Activated CD4-positive, alpha-beta T cell treated with anti-CD3 and anti-CD28 coated beads, Interleukin-2, amount 10 ng/mL, durations not matched to agents 24 days and 14 days (primary cell): Measurements from ENCODE around the gene TRAF3. TPM values are rescaled to one million over a fixed set of nuclear protein-coding genes. Genes with fewer than 3 reads are reported as not detected.
"Not testable (repeated sequence)": the region's sequence is repeated elsewhere in the genome, so short reads cannot be mapped to it uniquely, and the experiment has no call there.

Experiments
- DNase-seq: peaks from one replicate; pipeline ENCODE4 v3.0.0; 2022
- H3K27ac Mint-ChIP-seq: one replicate; pipeline ENCODE4 v1.8.0; 2022; ENCODE audit warnings: mild to moderate bottlenecking, mixed read lengths
- H3K27me3 Mint-ChIP-seq: one replicate; pipeline ENCODE4 v1.8.0; 2022; ENCODE audit warnings: mixed read lengths
- H3K36me3 Mint-ChIP-seq: one replicate; pipeline ENCODE4 v1.8.0; 2022; ENCODE audit warnings: low read depth, mild to moderate bottlenecking, mixed read lengths
- H3K4me1 Mint-ChIP-seq: one replicate; pipeline ENCODE4 v1.8.0; 2021; ENCODE audit warnings: mixed read lengths
- H3K4me3 Mint-ChIP-seq: one replicate; pipeline ENCODE4 v1.8.0; 2022; ENCODE audit warnings: mild to moderate bottlenecking, moderate library complexity, mixed read lengths
- H3K9me3 Mint-ChIP-seq: one replicate; pipeline ENCODE4 v1.8.0; 2021; ENCODE audit warnings: mixed read lengths
- intact Hi-C: fragments of 100-400 bp; cut with micrococcal nuclease; formaldehyde crosslinking; loops from one replicate; pipeline ENCODE4 v1.15.1; 2023
- total RNA-seq: library from RNA; stranded (reverse); gene quantifications from 2 replicates; pipeline ENCODE4 v1.2.3, GENCODE V29; 2022

Gene TRAF3
- total RNA-seq, 1 donor from 2014 or later: 68.8 TPM

DNA sequence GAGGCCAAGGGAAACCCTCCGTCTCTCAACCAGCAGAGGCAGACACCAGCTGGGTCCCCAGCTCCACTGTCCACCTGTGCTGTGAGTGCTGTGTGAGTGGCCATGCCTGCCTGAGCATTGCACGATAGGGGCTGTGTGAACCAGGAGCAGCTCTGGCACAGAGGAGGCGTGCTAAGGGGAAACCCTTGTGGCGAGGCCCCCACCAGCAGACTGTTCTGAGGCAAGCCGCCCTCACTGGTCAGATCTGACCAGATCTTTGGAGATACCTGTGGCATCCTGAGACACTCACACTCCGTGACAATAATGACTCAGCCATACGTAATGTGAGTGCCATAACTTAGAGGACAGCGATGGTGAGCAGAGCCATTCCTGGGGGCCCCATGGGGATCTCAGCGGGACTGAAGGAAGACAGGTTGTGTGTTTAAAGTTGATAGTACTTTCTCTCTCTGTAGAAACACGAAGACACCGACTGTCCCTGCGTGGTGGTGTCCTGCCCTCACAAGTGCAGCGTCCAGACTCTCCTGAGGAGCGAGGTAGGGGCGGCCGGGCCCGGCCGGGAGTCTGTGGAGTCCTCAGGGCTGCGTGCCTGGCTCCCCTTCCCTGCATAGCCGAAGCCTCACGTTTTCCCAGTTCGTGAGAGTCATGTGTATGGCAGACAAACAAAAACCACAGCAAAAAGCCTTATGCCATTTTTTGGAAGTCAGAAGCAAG, 108.6 kb downstream of the TRAF3 start:
- H3K4me3 Mint-ChIP-seq: no peak overlapping the region
- no peak overlapping the region for H3K27ac Mint-ChIP-seq
- peaks cover 12% of the 10 kb centered on the region for H3K4me1 Mint-ChIP-seq
- intact Hi-C loops: no loop called here
- DNase-seq: no peak
- no peaks in the 10 kb centered on the region for H3K9me3 Mint-ChIP-seq
- H3K36me3 Mint-ChIP-seq: peaks cover 65% of the 10 kb centered on the region
- H3K27me3 Mint-ChIP-seq: no peaks in the 10 kb centered on the region

DNA sequence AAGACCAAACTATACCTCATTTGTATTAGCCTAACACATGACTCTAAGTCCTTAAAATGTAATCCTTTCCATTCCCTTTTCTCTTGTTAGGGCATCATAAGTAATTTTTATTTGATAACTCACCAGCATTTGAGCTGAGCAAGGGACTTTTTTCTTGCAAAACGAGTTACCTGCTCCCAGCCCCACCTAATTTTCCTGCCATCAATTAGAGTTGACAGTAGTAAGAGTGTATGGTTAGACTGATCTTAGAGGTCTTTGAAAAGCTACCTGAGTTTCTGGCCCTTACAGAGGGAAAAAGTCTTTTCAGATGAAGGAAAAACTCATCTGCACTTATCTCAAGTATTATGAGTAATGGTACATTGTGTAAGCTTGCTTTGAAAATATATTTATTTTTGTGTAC, 111.5 kb downstream of the TRAF3 start:
- no peak overlapping the region for H3K4me3 Mint-ChIP-seq
- DNase-seq: no peak
- peaks cover 6% of the 10 kb centered on the region for H3K4me1 Mint-ChIP-seq
- no peaks in the 10 kb centered on the region for H3K9me3 Mint-ChIP-seq
- no peak overlapping the region for H3K27ac Mint-ChIP-seq
- H3K27me3 Mint-ChIP-seq: no peaks in the 10 kb centered on the region
- peaks cover 73% of the 10 kb centered on the region for H3K36me3 Mint-ChIP-seq
- intact Hi-C loops: no loop called here

DNA sequence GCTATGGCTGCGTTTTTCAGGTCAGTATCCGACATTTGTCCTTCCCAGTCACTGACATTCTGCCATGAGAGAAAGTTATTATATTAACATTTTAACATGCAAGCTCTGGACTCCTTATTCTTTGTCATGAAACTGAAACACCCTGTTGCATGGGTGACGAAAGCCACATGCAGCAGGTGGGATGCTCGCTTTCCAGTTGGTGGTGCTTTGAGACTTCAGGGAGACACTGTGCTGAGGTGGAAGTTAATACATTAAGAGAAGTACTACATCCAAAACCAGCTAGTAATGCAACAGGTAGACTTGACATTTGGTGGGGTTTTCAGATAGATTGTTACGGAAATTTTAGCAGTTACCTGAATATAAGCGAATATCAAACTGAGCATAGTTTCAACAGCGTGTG, 112.4 kb downstream of the TRAF3 start:
- Mint-ChIP-seq H3K36me3 (peaks cover 74% of the 10 kb centered on the region), H3K27me3 (no peaks in the 10 kb centered on the region), H3K9me3 (no peaks in the 10 kb centered on the region), H3K27ac (no peak overlapping the region), H3K4me1 (peaks cover 6% of the 10 kb centered on the region), H3K4me3 (no peak overlapping the region)
- no peak for DNase-seq
- intact Hi-C loops: no loop called here

DNA sequence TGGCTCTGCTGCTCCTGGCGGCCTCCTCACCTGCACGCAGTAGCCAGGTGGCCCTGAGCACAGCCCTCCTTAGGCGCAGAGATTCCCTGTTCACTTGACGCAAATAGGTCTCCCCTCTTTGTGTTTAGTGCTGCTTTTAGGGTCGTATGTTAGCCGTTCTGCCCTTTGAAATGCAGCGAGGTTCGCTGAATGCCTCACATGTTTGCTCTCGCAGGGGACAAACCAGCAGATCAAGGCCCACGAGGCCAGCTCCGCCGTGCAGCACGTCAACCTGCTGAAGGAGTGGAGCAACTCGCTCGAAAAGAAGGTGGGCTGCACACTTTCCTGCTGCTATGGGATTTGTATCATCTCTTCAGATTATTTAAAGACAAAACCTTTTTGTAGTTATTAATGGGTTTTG, 113.9 kb downstream of the TRAF3 start:
- Mint-ChIP-seq H3K9me3 (no peaks in the 10 kb centered on the region), H3K4me1 (peaks cover 7% of the 10 kb centered on the region)

DNA sequence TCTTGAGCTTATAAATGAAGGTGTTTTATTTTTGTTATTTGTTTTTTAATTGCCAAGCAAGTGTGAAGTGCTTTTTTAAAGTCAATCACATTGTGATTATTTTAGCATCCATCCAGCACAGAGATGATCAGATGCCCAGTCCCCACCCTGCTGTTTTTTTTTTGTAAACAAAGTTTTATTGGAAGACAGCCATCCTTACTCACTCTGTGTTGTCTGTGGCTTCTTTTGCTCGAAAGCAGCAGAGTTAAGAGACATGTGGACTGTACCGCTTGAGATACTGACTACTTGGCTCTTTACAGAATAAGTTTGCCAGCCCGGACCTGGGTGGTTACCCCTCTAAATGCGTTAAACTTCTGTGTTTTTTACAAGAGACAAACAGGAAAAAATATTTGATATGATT, 114.3 kb downstream of the TRAF3 start:
- Mint-ChIP-seq H3K4me3 (no peak overlapping the region), H3K9me3 (no peaks in the 10 kb centered on the region), H3K27me3 (no peaks in the 10 kb centered on the region), H3K27ac (no peak overlapping the region), H3K4me1 (peaks cover 9% of the 10 kb centered on the region), H3K36me3 (peaks cover 77% of the 10 kb centered on the region)
- no peak for DNase-seq
- intact Hi-C loops: no loop called here

More for the DNA sequence above, 113.9 kb downstream of the TRAF3 start:
- Mint-ChIP-seq H3K36me3 (peaks cover 77% of the 10 kb centered on the region), H3K27ac (no peak overlapping the region), H3K27me3 (no peaks in the 10 kb centered on the region), H3K4me3 (no peak overlapping the region)
- no peak for DNase-seq
- intact Hi-C loops: no loop called here

DNA sequence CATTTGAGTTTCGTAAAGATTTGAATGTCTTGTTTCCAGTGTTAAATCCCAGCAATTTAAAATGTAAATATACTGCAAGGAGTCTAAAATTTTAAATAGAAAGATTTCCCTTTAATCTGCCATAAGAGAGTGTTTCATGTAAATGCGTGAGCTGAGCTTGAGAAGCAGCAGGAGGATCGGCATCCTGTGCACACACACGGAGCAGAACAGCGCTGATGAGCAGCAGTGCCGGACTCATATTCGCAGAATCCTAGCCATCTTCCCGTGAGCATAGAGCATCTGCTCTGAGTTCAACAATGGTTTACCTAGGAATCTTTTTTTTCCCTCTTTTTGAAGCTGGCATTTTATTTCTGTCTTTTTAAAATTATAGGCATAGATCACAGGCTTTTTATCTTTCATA, 115.4 kb downstream of the TRAF3 start:
- intact Hi-C loops: no loop called here
- Mint-ChIP-seq H3K4me1 (peaks cover 12% of the 10 kb centered on the region), H3K36me3 (peaks cover 74% of the 10 kb centered on the region), H3K9me3 (no peaks in the 10 kb centered on the region), H3K27ac (no peak overlapping the region), H3K27me3 (no peaks in the 10 kb centered on the region), H3K4me3 (no peak overlapping the region)
- DNase-seq: no peak

DNA sequence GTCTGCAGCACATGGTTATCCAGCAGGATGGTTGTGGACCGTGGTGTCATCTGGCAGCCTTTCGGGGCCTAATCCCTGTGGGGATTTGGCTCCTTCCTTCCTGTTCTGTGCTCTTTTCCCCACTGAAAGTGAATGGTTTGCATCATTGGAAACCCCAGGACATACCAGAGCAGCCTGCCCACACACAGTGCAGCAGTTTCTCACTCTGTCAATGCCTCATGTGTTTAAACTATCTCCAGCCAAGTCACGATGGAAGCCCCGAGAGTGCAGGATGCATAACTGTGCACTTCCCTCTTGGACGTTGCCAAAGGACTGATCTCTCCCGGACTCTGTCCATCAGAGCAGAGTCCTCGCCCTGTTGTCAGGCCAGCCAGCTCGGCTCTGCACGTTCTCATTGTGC, 116.2 kb downstream of the TRAF3 start:
- intact Hi-C loops: no loop called here
- DNase-seq: no peak
- Mint-ChIP-seq H3K27ac (peak overlapping the region; percentile 58), H3K4me3 (no peak overlapping the region), H3K4me1 (peaks cover 16% of the 10 kb centered on the region), H3K36me3 (peaks cover 71% of the 10 kb centered on the region), H3K9me3 (no peaks in the 10 kb centered on the region), H3K27me3 (no peaks in the 10 kb centered on the region)

DNA sequence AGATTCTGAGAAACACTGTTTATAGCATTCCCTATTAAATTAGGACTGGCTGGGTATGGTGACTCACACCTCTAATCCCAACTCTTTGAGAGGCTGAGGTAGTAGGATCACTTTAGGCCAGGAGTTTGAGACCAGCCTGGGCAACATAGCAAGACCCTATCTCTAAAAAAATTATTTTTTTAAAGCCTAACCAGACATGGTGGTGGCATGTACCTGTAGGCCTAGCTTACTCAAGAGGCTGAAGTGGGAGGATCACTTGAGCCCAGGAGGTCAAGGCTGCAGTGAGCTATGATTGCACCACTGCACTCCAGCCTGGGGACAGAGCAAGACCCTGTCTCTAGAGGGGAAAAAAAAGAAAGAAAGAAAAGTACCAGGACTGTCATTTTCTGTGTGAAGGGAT, 119.5 kb downstream of the TRAF3 start:
- not testable (repeated sequence) for H3K27me3 Mint-ChIP-seq, H3K4me3 Mint-ChIP-seq, H3K27ac Mint-ChIP-seq, H3K9me3 Mint-ChIP-seq, DNase-seq
- Mint-ChIP-seq H3K4me1 (peaks cover 32% of the 10 kb centered on the region), H3K36me3 (peaks cover 67% of the 10 kb centered on the region)
- intact Hi-C loops: loop anchor here (5.0 kb wide), 1 partner anchor 119 kb away; the partner anchor contains the start of gene TRAF3

DNA sequence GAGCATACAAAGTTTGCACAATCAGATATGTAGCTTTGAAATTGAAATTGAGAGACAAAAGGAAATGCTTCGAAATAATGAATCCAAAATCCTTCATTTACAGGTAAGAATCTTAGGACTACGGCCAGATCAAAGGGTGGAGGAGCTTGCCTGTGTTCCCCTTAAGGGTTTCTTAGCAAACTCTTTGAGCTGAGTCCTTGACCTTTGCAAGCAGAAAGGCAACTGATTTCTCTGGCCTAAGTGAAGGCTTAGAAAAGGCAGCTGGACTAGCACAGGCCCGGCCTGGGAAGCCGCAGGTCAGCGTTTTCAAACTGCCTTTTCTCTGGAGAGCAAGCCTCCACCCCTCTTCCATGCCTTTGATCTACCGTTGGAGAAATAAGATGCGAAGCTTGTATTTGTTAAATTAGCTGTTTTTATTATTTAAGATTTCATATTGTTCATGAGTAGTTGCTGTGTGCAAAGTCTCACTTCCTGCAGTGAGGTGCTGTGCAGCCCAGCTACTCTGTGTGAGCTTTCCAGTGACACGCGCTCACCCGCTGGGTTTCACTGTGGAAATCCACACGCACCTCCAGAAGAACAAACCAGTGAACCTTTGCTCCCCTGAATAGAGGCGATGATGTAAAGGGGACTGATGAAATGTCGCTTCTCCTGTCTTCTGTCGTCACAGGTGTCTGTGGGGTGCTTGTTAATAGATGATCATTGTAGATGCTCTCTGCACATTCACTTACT, 120.2 kb downstream of the TRAF3 start:
- no peak for DNase-seq
- intact Hi-C loops: loop anchor here (5.0 kb wide), 1 partner anchor 120 kb away; the partner anchor contains the start of gene TRAF3
- no peaks in the 10 kb centered on the region for H3K9me3 Mint-ChIP-seq
- H3K4me1 Mint-ChIP-seq: peaks cover 32% of the 10 kb centered on the region
- no peaks in the 10 kb centered on the region for H3K27me3 Mint-ChIP-seq
- H3K27ac Mint-ChIP-seq: no peak overlapping the region
- H3K4me3 Mint-ChIP-seq: no peak overlapping the region
- peaks cover 61% of the 10 kb centered on the region for H3K36me3 Mint-ChIP-seq

DNA sequence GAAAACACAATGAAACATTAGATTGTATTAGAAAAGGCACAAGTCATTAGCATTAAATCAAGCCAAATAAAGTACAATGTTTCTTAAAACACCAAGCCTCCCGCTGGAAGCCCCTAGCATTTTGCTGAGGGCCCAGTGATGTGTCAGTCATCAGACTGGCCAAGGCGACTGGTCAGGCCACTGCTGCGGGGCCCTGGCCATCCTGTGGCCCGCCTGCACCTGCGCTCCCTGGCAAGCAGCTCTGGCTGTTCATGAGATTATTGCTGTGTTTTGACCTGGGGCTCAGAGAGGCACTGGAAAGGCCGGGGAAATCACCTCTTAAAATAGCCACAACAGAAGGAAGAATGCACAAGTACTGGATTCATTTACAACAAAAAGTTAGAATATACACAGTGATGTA, 121.0 kb downstream of the TRAF3 start:
- peaks cover 62% of the 10 kb centered on the region for H3K36me3 Mint-ChIP-seq
- no peak for DNase-seq
- no peaks in the 10 kb centered on the region for H3K9me3 Mint-ChIP-seq
- intact Hi-C loops: loop anchor here (5.0 kb wide), 1 partner anchor 121 kb away; the partner anchor contains the start of gene TRAF3
- H3K4me1 Mint-ChIP-seq: peaks cover 30% of the 10 kb centered on the region
- peak overlapping the region; percentile 70 for H3K27ac Mint-ChIP-seq
- H3K4me3 Mint-ChIP-seq: no peak overlapping the region
- no peaks in the 10 kb centered on the region for H3K27me3 Mint-ChIP-seq

DNA sequence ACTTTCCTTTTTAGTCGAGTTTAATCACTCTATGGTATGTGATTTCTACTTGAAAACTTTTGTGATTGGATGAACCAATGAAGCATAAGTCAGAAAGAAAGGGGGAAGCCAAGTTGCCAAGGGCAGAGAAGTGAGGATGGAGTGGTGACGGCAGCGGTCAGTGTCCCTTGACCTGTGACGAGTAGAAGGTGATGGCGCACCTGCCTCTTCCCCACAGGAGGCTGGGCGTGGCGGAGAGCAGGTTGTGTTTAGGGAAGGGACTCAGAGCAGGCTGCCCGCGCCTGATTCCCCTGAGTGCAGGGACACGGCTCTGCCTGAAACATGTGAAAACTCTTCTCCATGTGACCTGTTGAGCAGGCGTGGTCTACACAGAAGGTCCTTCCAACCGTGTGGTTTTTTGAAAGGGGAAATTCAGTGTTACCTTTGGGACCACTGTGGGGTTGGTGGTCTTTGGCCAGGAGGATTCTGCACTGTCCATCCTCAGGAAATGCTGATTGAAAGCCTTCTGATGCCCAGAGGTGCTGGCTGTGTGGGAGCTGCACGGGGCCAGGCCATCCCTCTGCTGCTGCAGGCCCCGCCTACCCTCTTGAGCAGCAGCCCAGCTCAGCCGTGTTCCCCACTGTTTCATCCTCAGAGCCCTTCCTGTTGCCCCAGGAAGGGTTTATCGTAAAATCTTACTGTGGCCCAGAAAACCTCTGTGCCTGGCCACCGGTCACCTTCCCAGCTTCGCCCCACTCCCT, 121.7 kb downstream of the TRAF3 start:
- intact Hi-C loops: loop anchor here (5.0 kb wide), 1 partner anchor 122 kb away; the partner anchor contains the start of gene TRAF3
- H3K4me1 Mint-ChIP-seq: peaks cover 29% of the 10 kb centered on the region
- H3K27me3 Mint-ChIP-seq: no peaks in the 10 kb centered on the region
- no peak overlapping the region for H3K4me3 Mint-ChIP-seq
- H3K9me3 Mint-ChIP-seq: no peaks in the 10 kb centered on the region
- H3K36me3 Mint-ChIP-seq: peaks cover 61% of the 10 kb centered on the region
- peak overlapping the region; percentile 70 for H3K27ac Mint-ChIP-seq
- no peak for DNase-seq

DNA sequence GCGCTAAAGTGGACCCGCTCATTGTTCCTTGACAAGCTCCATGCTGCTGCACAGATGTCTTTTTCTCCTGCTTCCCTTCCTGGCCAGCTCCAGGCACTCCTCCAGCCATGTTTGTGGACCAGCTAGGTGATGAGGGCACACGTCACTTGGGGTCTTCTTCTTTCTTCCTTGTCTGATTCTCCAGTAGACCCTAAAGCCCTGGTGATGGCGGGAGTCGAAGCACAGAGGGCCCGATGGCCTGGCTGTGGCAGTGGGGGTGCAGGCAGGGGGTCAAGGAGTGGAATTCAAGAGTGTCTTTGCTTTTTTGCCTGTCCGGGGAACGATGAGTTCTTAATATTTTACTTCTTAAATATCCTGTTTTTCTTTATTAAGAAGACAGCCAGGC, 122.3 kb downstream of the TRAF3 start:
- Mint-ChIP-seq H3K9me3 (no peaks in the 10 kb centered on the region), H3K36me3 (peaks cover 61% of the 10 kb centered on the region), H3K4me1 (peaks cover 29% of the 10 kb centered on the region), H3K27ac (peak overlapping the region; percentile 68), H3K4me3 (no peak overlapping the region), H3K27me3 (no peaks in the 10 kb centered on the region)
- DNase-seq: no peak
- intact Hi-C loops: loop anchor here (5.0 kb wide), 1 partner anchor 122 kb away; the partner anchor contains the start of gene TRAF3

DNA sequence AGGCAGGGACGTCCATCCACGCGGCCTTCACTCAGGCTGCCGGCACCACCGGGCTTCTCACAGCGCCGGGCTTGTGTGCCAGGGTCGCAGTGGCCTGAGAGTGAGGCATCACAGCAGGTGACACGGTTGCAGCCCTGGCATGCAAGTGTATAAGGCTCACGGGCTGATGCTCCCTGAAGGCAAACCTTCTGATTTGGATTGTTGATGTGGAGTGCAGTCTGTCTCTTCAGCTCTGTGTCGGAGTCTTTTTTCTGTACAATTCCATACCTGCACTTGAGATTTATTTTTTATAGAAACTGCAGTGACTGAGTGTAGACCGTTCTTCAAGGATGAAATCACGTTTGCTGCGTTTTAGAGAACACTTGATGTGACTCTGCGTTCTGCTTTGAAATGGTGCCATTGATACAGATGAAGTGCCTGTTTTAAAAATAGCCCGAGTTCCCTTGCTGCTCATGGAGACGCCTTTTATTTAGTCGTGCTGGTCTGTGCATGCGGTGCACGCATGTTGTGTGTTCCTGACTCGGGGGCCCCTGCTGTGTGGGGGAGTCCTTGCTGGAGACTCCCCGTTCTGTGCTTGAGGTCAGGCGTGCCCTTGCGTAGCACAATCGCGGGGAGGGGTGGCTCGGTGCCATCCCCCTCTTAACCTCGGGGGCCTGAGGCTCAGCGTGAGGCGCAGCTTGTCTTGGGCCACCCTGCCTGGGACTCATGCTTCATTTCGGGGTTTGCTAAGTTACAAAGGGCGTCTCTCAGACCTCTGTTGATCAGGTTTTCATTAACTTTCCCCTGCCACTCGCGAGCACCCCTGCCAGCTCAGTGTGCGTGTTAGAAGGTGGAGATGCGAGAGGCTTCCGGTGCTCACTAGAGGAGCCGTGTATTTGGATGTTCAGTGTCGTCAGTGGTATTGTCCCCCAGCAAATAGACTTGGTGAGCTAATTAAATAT, 123.7 kb downstream of the TRAF3 start:
- H3K27ac Mint-ChIP-seq: peak overlapping the region; percentile 79
- peaks cover 29% of the 10 kb centered on the region for H3K4me1 Mint-ChIP-seq
- peaks cover 57% of the 10 kb centered on the region for H3K36me3 Mint-ChIP-seq
- H3K27me3 Mint-ChIP-seq: no peaks in the 10 kb centered on the region
- peak overlapping the region; percentile 16 for H3K4me3 Mint-ChIP-seq
- intact Hi-C loops: no loop called here
- H3K9me3 Mint-ChIP-seq: no peaks in the 10 kb centered on the region
- no peak for DNase-seq
